Psoas muscle (tissue), 8 donors: ENCODE measurements around the gene GAPDH. TPM values are rescaled to one million over a fixed set of nuclear protein-coding genes. Genes with fewer than 3 reads are reported as not detected.
"Not testable (repeated sequence)": the region's sequence is repeated elsewhere in the genome, so short reads cannot be mapped to it uniquely, and the experiment has no call there.

Experiments
- ATAC-seq, 4 donors: fragments of 200-7000 bp; cut with Tn5 transposase; one replicate each; pipeline ENCODE4 v1.9.1; 2020; ENCODE audit warnings: moderate library complexity in 3 of 4, mild to moderate bottlenecking in 2 of 4
- DNase-seq, 2 donors: peaks; one replicate each; pipeline ENCODE4 v3.0.0-alpha.2; 2020
- H3K27ac ChIP-seq: fragments of 200-600 bp; one replicate; pipeline ENCODE4 v1.8.0; 2022
- H3K27me3 ChIP-seq, 3 donors: fragments of 200-600 bp in 1 of 3; one replicate each; pipeline versions ENCODE4 v1.6.1 to v1.8.0; 2013 to 2022; ENCODE audit warnings: low read length in 2 of 3, mild to moderate bottlenecking in 2 of 3, moderate library complexity in 1 of 3; ENCODE audit not compliant: insufficient read depth in 3 of 3
- H3K36me3 ChIP-seq, 2 donors: fragments of 200-600 bp in 1 of 2; one replicate each; pipeline versions ENCODE4 v1.6.1 to v1.8.0; 2013 to 2022; ENCODE audit warnings: low read depth in 1 of 2, mild to moderate bottlenecking in 1 of 2, moderate library complexity in 1 of 2; ENCODE audit not compliant: insufficient read depth in 1 of 2
- H3K4me1 ChIP-seq: fragments of 200-600 bp; one replicate; pipeline ENCODE4 v1.8.0; 2022
- H3K4me3 ChIP-seq: fragments of 200-600 bp; one replicate; pipeline ENCODE4 v1.8.0; 2022; ENCODE audit warnings: mild to moderate bottlenecking
- H3K9me3 ChIP-seq: fragments of 200-600 bp; one replicate; pipeline ENCODE4 v1.8.0; 2022
- CTCF ChIP-seq: fragments of 200-600 bp; IDR thresholded peaks from one replicate; pipeline ENCODE4 v1.8.0; 2022; ENCODE audit warnings: antibody characterized with exemption
- WGBS, 3 donors: extraction: QIAGEN DNeasy Blood & Tissue Kit; methylation state at CpG; one replicate each; pipeline versions ENCODE4 v1.1.6 to v1.1.7; 2013; 5-methylcytosine and 5-hydroxymethylcytosine counted together
- intact Hi-C, 2 donors: fragments of 100-400 bp; cut with DNase I; formaldehyde crosslinking; loops; one replicate each; pipeline versions ENCODE4 v1.11.0 to v1.14.2; 2022
- polyA plus RNA-seq, 3 donors: library from polyadenylated mRNA; stranded (reverse); fragments of 200-250 nt; gene quantifications; one replicate each; pipeline ENCODE4 v1.2.3, GENCODE V29; 2013
- total RNA-seq, 4 donors: library from RNA; stranded (reverse); fragmentation: NEBNext Ultra II Directional in 2 of 4; extraction: Animal tissue kit (Norgen Biotek cat#: 25700) in 2 of 4; gene quantifications; one replicate each; pipeline versions ENCODE4 v1.2.1 to v1.2.4, GENCODE V29; 2021 to 2023
- donor health status: healthy with polysubstance abuse.
- donor health status: DM: no; HTN: no; CAD: no; lungs with moderate emphysema.
- donor health status: Bipolar disorder and iron deficiency.
- donor health status: healthy.
- donor health status: DM: yes; HTN: yes; CAD: no.
- donor health status: DM: no; HTN: no; CAD: no.
- donor health status: DM: no; HTN: no; CAD: no.
- donor health status: DM: yes; HTN: yes; CAD: no.

GAPDH gene
- total and polyA plus RNA-seq, 7 donors = 7,136 to 18,891 (median 10,253) TPM

GRCh38 chr12:6536894-6537579 lies 2.7 kb downstream of the GAPDH start:
- Histone ChIP-seq H3K36me3 (peaks cover 0 to 51% of the 10 kb centered on the region in 2 donors), H3K9me3 (no peaks in the 10 kb centered on the region), H3K27ac (peak overlapping the region; percentile 97), H3K27me3 (no peaks in the 10 kb centered on the region), H3K4me3 (peak overlapping the region; percentile 86), H3K4me1 (peaks cover 63% of the 10 kb centered on the region)
- intact Hi-C loops = loop anchor here (2.0 to 5.0 kb wide), 4 partner anchors 114 to 200 kb away; partner anchors contain the start of gene TNFRSF1A (in 1 of the 2)
- TF ChIP-seq CTCF = no peak
- ATAC-seq (no peak), DNase-seq (no peak)
- WGBS, 3 donors = 43 to 69% (median 45%) methylated on average over 19 of the region's 19 CpGs

- not testable (repeated sequence) for H3K9me3 ChIP-seq, H3K27me3 ChIP-seq
- Histone ChIP-seq H3K36me3 (peaks cover 0 to 53% of the 10 kb centered on the region in 2 donors), H3K4me3 (peak overlapping the region; percentile 86), H3K4me1 (peaks cover 55% of the 10 kb centered on the region), H3K27ac (peak overlapping the region; percentile 97)
- DNase-seq (peak; percentile 85 to 90), ATAC-seq (peak in 1 of 4 donors; percentile 16)
- WGBS, 3 donors = 12 to 25% (median 16%) methylated on average over 17 of the region's 17 CpGs
- TF ChIP-seq CTCF = peak; percentile 88
- intact Hi-C loops = loop anchor here (2.0 to 5.0 kb wide), 4 partner anchors 115 to 200 kb away; partner anchors contain the start of gene TNFRSF1A (in 1 of the 2)
These were observed 3.5 kb downstream of the GAPDH start for GRCh38 chr12:6537580-6538419.

GRCh38 chr12:6538420-6539313 lies 4.3 kb downstream of the GAPDH start:
- peaks cover 0 to 59% of the 10 kb centered on the region in 2 donors for H3K36me3 ChIP-seq

More at GRCh38 chr12:6538420-6539313, 4.3 kb downstream of the GAPDH start:
- Histone ChIP-seq H3K27ac (peak overlapping the region; percentile 97), H3K9me3 (no peaks in the 10 kb centered on the region), H3K27me3 (no peaks in the 10 kb centered on the region), H3K4me1 (peaks cover 52% of the 10 kb centered on the region), H3K4me3 (no peak overlapping the region)
- ATAC-seq (peak in 3 of 4 donors; percentile 2 to 31 (median 5)), DNase-seq (peak in 1 of 2 donors; percentile 38)
- intact Hi-C loops = loop anchor here (5.0 kb wide), 3 partner anchors 116 to 201 kb away; partner anchors contain the start of gene TNFRSF1A (in 1 of the 2)
- WGBS, 3 donors = 30 to 56% (median 36%) methylated on average over 24 of the region's 24 CpGs
- no peak for TF ChIP-seq CTCF
